Measurements from ENCODE around the gene AMZ2. TPM values are rescaled to one million over a fixed set of nuclear protein-coding genes. Genes with fewer than 3 reads are reported as not detected.
"Not testable (repeated sequence)": the region's sequence is repeated elsewhere in the genome, so short reads cannot be mapped to it uniquely, and the experiment has no call there.

The AMZ2 gene
- total RNA-seq, 1 experiment from 2014 or later = 88.3 TPM

DNA sequence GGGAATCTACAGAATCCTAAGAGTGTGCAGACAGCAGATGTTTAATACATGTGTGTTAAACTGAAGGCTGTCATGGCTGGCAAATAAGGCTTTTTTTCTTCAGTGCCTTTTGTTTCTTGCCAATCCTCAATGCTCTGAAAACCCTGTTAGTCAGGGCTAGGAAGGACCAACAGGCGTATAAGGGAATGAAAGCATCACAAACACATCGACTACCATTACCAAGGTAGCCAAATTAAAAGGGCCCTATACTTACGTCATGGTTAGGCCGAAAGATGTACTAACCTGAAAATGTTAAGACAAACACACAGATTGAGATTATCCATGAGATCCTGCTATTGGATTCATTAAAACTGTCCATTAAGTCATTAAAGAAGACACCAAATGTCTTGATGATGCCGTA is 30.0 kb downstream of the AMZ2 start:
- Histone ChIP-seq H3K4me3 (no peak overlapping the region), H3K27me3 (ENCODE audit: insufficient read depth, low read depth) (no peaks in the 10 kb centered on the region), H3K36me3 (ENCODE audit: low read depth) (no peaks in the 10 kb centered on the region), H4K20me1 (ENCODE audit: insufficient read depth) (no peaks in the 10 kb centered on the region), H3K79me2 (ENCODE audit: low read depth) (no peaks in the 10 kb centered on the region), H2AFZ (no peak overlapping the region), H3K4me2 (no peak overlapping the region), H3K27ac (no peak overlapping the region), H3K9me3 (ENCODE audit: insufficient read depth, low read depth) (no peaks in the 10 kb centered on the region; the same call in 1 of the 2 replicates), H3K4me1 (replicated peaks; ENCODE audit: insufficient read depth) (no peaks in the 10 kb centered on the region), H3K9me2 (ENCODE audit: insufficient read depth) (no peaks in the 10 kb centered on the region), H3F3A (ENCODE audit: insufficient read depth, low read depth) (no peaks in the 10 kb centered on the region)
- ChIA-PET POLR2A (ENCODE audit: unreplicated experiment) (no interaction called here), CTCF (interaction anchor here (0.5 kb wide), 1 partner anchor 578 kb away, joined by 16 read pairs; no protein-coding TSS in a partner anchor)
- intact Hi-C loops (cut with micrococcal nuclease; ENCODE audit: unreplicated experiment) = no loop called here
- BruUV-seq (replicated peaks) = no TSS peak
- no peak for DNase-seq
- TF ChIP-seq, protein P1, sequence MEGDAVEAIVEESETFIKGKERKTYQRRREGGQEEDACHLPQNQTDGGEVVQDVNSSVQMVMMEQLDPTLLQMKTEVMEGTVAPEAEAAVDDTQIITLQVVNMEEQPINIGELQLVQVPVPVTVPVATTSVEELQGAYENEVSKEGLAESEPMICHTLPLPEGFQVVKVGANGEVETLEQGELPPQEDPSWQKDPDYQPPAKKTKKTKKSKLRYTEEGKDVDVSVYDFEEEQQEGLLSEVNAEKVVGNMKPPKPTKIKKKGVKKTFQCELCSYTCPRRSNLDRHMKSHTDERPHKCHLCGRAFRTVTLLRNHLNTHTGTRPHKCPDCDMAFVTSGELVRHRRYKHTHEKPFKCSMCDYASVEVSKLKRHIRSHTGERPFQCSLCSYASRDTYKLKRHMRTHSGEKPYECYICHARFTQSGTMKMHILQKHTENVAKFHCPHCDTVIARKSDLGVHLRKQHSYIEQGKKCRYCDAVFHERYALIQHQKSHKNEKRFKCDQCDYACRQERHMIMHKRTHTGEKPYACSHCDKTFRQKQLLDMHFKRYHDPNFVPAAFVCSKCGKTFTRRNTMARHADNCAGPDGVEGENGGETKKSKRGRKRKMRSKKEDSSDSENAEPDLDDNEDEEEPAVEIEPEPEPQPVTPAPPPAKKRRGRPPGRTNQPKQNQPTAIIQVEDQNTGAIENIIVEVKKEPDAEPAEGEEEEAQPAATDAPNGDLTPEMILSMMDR (conservative IDR thresholded peaks at IDR 0.05) = no peak
- no peak for TF ChIP-seq EZH2 (IDR thresholded peaks at IDR 0.05; ENCODE audit: low read depth)

DNA sequence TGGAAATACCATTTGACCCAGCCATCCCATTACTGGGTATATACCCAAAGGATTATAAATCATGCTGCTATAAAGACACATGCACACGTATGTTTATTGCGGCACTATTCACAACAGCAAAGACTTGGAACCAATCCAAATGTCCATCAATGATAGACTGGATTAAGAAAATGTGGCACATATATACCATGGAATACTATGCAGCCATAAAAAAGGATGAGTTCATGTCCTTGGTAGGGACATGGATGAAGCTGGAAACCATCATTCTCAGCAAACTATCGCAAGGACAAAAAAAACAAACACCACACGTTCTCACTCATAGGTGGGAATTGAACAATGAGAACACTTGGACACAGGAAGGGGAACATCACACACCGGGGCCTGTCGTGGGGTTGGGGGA is 34.1 kb downstream of the AMZ2 start:
- H3K9me2 ChIP-seq (ENCODE audit: insufficient read depth); H4K20me1 ChIP-seq (ENCODE audit: insufficient read depth); H2AFZ ChIP-seq; intact Hi-C loops (cut with micrococcal nuclease; ENCODE audit: unreplicated experiment); H3K27me3 ChIP-seq (ENCODE audit: insufficient read depth, low read depth); H3K79me2 ChIP-seq (ENCODE audit: low read depth); H3F3A ChIP-seq (ENCODE audit: insufficient read depth, low read depth); H3K4me1 ChIP-seq (replicated peaks; ENCODE audit: insufficient read depth); POLR2A ChIA-PET (ENCODE audit: unreplicated experiment); H3K27ac ChIP-seq; DNase-seq; BruUV-seq (replicated peaks); H3K9me3 ChIP-seq (ENCODE audit: insufficient read depth, low read depth); H3K4me2 ChIP-seq; H3K36me3 ChIP-seq (ENCODE audit: low read depth); H3K4me3 ChIP-seq: not testable (repeated sequence)
- CTCF ChIA-PET = interaction anchor here (0.6 kb wide), 1 partner anchor 101 kb away, joined by 3 read pairs; no protein-coding TSS in a partner anchor

DNA sequence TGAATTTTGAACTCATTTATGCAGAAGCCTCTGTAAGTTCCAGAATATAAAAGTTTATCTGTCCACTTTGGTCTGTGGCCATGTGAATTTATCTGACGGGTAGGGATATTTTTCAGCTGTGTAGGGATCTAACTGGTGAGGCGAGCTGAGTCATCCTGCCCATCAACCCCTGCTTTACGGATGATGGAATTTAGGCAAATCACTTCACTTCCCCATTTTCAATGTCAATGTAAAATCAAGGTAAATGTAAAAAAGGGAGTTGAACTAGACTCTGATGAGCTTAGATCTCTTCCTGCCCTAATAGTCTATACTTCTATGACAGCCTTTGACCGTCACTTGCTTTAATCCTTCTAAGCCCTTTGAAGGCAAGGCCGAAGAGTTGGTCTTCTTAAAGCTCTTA is 40.5 kb downstream of the AMZ2 start:
- POLR2A ChIA-PET (ENCODE audit: unreplicated experiment) = no interaction called here
- CTCF ChIA-PET = no interaction called here
- intact Hi-C loops (cut with micrococcal nuclease; ENCODE audit: unreplicated experiment) = no loop called here

More for the DNA sequence above, 40.5 kb downstream of the AMZ2 start:
- Histone ChIP-seq H3K36me3 (ENCODE audit: low read depth) (no peaks in the 10 kb centered on the region), H3K4me1 (replicated peaks; ENCODE audit: insufficient read depth) (peaks cover 20% of the 10 kb centered on the region), H3K27ac (no peak overlapping the region), H3K9me2 (ENCODE audit: insufficient read depth) (no peaks in the 10 kb centered on the region), H3K4me3 (no peak overlapping the region), H3K4me2 (no peak overlapping the region), H4K20me1 (ENCODE audit: insufficient read depth) (no peaks in the 10 kb centered on the region), H3F3A (ENCODE audit: insufficient read depth, low read depth) (peaks cover 18% of the 10 kb centered on the region), H3K79me2 (ENCODE audit: low read depth) (no peaks in the 10 kb centered on the region), H2AFZ (no peak overlapping the region), H3K9me3 (ENCODE audit: insufficient read depth, low read depth) (no peaks in the 10 kb centered on the region), H3K27me3 (ENCODE audit: insufficient read depth, low read depth) (no peaks in the 10 kb centered on the region)
- TF ChIP-seq, protein P1 (conservative IDR thresholded peaks at IDR 0.05) = no peak
- no peak for TF ChIP-seq EZH2 (IDR thresholded peaks at IDR 0.05; ENCODE audit: low read depth)
- BruUV-seq (replicated peaks) = no TSS peak
- DNase-seq = no peak
